ENCODE measurements around the gene RCAN2.

Gene RCAN2

DNA sequence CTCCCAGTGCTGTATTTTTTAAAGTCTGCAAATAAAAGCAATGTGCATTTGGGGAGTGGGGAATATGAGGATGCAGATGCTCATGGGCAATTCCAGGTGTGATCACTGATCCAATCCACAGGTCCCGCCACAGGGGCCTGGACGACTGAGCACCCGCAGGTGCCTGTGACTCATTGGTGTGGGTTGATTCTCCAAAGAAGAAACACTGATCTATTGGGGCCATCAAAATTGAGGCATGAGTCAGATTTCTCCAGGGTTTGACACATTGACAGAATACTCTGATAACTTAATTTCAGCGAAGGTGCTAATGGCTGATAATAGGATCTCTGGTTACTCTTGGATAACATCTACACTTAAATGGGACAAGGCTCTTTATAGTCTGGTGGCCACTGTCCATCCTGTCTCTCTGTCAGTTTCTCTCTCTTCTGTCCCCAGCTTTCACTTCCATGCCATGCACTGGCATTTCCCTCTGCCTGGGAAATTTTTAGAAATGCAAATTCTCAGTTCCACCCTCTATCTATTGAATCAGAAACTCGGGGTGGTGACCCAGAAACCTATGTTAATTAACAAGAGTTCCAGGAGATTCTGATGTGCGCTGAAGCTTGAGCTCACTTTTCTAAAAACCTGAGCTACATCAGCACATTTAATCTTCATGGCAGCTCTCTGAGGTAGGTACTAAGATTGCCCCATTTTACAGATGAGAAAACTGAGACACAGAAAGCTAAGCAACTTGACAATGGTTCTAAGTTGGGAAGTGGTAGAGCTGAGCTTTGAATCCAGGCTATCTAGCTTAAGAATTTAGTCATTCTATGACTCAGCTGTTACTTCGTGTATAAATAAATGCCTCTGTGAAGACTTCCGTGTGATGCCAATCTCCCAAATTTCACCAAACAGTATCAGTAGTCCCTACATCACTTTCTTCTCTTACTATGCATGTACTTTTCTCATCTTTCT is 10.2 kb upstream of the RCAN2 start:
- in situ Hi-C loops (cut with HindIII; ENCODE audit: low pct_ligation_motif_present, low pct_unique_long_range_greater_than_20kb, low sequenced_read_pairs) = no loop called here
- no peak for DNase-seq

DNA sequence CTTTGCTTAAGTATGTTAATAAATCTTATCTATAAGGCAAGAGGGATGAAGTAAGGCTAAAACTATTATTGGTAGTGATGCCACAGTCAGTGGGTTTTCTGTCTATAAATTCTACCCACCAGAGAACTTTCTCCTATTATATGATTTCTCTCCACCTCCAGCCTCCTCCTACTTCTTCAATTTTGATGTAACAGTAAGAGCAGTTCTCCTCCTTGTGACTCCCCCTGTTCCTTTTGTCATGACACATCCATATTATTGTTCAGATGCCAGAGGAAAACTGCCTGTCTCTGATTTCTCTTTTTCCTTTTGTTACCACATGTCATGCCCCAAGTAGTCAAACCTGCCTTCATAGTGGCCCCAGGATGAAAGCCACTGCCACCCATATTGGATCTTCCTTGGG is 9.1 kb upstream of the RCAN2 start:
- in situ Hi-C loops (cut with HindIII; ENCODE audit: low pct_ligation_motif_present, low pct_unique_long_range_greater_than_20kb, low sequenced_read_pairs) = no loop called here

DNA sequence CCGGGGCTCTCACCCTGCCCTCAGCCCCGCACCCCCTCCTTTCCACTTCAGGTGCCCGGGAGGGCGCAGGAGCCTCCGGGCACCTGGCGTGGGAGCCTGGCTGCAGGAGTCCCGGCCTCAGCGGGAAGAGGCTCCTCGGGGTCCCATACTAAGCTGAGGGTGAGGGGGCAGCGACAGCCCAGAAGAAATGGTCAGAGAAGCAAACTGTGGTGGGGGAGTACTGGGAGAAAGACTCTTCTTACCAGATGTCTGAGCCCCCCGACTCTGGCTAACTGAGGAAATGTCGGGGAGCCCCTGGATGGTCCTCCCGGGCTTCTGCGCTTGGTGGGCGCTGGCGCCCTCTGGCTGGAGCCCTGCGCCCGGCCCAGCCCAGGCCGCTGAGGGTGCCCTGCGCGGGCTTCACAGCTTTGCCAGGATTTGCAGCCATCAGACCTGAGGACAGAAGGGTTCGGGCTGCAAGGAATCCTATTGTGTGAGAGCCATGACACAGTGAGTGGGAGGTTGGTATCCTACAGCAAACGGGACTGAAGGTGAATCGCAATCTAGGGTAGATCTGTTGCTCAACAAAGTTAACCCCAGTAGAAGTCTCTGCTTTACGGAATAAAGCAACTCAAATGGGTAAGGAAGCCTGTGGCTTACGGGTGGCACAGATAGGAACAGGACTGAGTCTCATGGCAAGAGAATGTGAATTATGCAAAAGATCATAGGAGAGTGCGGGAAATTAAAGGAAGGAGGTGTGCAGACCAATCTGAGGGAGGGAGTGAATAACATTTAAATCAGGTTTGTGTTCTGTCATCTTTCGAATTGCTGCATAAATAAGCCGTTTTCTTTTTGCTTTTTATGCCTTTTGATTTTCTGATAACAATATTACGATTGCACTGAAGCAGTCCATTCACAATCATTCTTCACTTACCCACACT is 639 bp upstream of the RCAN2 start:
- in situ Hi-C loops (cut with HindIII; ENCODE audit: low pct_ligation_motif_present, low pct_unique_long_range_greater_than_20kb, low sequenced_read_pairs) = no loop called here
- peak; percentile 16 for DNase-seq

More for the DNA sequence above, 9.1 kb upstream of the RCAN2 start:
- DNase-seq = no peak

- in situ Hi-C loops (cut with HindIII; ENCODE audit: low pct_ligation_motif_present, low pct_unique_long_range_greater_than_20kb, low sequenced_read_pairs) = no loop called here
- no peak for DNase-seq
Observed at GRCh38 chr6:46490425-46491200, 636 bp downstream of the RCAN2 start.

GRCh38 chr6:46486181-46486580 is 5.1 kb downstream of the RCAN2 start:
- in situ Hi-C loops (cut with HindIII; ENCODE audit: low pct_ligation_motif_present, low pct_unique_long_range_greater_than_20kb, low sequenced_read_pairs) = no loop called here
- no peak for DNase-seq

GRCh38 chr6:46484081-46484820 is 7.0 kb downstream of the RCAN2 start:
- in situ Hi-C loops (cut with HindIII; ENCODE audit: low pct_ligation_motif_present, low pct_unique_long_range_greater_than_20kb, low sequenced_read_pairs) = no loop called here
- no peak for DNase-seq

DNA sequence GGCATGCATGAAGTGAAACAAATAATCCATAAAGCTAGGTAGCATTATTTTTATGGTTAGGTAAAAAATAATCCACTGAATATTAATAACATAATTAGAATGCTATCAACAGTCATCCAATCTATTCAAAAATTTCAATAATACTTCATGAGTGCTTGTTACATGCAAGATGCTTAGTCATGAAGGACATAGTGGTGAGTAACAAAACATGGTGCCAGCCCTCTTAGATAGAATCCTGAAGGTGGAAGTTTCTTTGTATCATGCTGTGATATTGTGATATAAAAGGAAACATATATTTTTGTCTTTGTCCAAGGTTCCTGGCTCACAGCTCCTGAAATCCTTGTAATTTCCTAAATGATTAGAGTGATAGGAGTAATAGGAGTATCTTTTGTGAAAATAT is 14.9 kb downstream of the RCAN2 start:
- in situ Hi-C loops (cut with HindIII; ENCODE audit: low pct_ligation_motif_present, low pct_unique_long_range_greater_than_20kb, low sequenced_read_pairs) = no loop called here

GRCh38 chr6:46473881-46474280 is 17.4 kb downstream of the RCAN2 start:
- DNase-seq = no peak

More for the DNA sequence above, 14.9 kb downstream of the RCAN2 start:
- no peak for DNase-seq

GRCh38 chr6:46472243-46472642 is 19.0 kb downstream of the RCAN2 start:
- in situ Hi-C loops (cut with HindIII; ENCODE audit: low pct_ligation_motif_present, low pct_unique_long_range_greater_than_20kb, low sequenced_read_pairs) = no loop called here
- no peak for DNase-seq

More at GRCh38 chr6:46473881-46474280, 17.4 kb downstream of the RCAN2 start:
- in situ Hi-C loops (cut with HindIII; ENCODE audit: low pct_ligation_motif_present, low pct_unique_long_range_greater_than_20kb, low sequenced_read_pairs) = no loop called here

- no peak for DNase-seq
- in situ Hi-C loops (cut with HindIII; ENCODE audit: low pct_ligation_motif_present, low pct_unique_long_range_greater_than_20kb, low sequenced_read_pairs) = no loop called here
Observed at GRCh38 chr6:46469021-46469420, 22.2 kb downstream of the RCAN2 start.

DNA sequence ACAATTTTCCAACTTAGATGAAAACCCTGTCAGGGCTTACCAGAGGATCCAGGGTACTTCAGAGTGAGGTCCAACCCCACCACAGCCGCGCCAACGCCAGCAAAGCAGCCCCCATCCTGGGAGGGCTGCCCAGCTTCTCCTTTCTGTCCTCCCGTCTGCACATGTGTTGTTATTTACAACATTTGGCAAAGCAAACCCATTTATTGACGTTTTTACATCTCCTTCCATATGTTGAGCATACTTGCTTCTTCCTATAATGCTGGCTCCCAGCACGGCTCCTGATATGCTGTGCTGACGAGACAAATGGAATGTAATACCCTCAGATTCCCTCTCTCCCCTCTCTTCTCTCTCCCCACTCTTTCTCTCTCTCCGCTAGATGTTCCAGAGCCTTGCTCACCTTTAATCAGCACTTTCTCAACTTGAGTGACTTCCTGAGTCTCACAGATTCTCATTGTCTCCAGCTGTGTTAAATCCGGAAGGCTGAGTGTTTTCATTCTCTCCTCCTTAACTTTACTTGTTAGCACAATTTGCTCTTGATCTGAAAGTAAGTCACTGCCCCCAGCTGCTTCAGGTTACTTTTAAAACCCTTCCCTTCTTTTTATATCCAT is 22.7 kb downstream of the RCAN2 start:
- no peak for DNase-seq
- in situ Hi-C loops (cut with HindIII; ENCODE audit: low pct_ligation_motif_present, low pct_unique_long_range_greater_than_20kb, low sequenced_read_pairs) = no loop called here

- in situ Hi-C loops (cut with HindIII; ENCODE audit: low pct_ligation_motif_present, low pct_unique_long_range_greater_than_20kb, low sequenced_read_pairs) = no loop called here
- no peak for DNase-seq
Observed at GRCh38 chr6:46466570-46466969, 24.7 kb downstream of the RCAN2 start.

GRCh38 chr6:46465294-46466165 is 25.7 kb downstream of the RCAN2 start:
- in situ Hi-C loops (cut with HindIII; ENCODE audit: low pct_ligation_motif_present, low pct_unique_long_range_greater_than_20kb, low sequenced_read_pairs) = no loop called here

DNA sequence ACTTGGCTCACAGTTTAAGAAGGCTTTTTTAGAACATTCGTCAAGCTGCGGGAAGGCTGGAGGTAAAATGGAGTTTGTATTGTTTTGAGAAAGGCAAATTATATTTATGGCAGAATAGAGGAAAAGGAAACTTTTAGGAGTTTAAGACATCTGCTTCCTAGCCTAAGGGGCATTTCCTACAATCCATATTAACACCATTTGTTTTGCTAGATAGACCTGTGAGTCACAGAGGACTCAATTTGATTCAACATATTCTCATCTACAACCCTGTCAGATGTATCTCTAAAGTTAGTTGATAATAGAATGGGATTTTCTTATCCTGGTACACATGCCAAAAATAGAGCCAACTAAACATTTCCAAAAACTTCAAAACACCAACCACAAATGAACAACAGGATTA is 35.0 kb downstream of the RCAN2 start:
- in situ Hi-C loops (cut with HindIII; ENCODE audit: low pct_ligation_motif_present, low pct_unique_long_range_greater_than_20kb, low sequenced_read_pairs) = no loop called here
- DNase-seq = no peak

More at GRCh38 chr6:46465294-46466165, 25.7 kb downstream of the RCAN2 start:
- no peak for DNase-seq

- in situ Hi-C loops (cut with HindIII; ENCODE audit: low pct_ligation_motif_present, low pct_unique_long_range_greater_than_20kb, low sequenced_read_pairs) = no loop called here
- no peak for DNase-seq
Observed at GRCh38 chr6:46454691-46455090, 36.6 kb downstream of the RCAN2 start.

DNA sequence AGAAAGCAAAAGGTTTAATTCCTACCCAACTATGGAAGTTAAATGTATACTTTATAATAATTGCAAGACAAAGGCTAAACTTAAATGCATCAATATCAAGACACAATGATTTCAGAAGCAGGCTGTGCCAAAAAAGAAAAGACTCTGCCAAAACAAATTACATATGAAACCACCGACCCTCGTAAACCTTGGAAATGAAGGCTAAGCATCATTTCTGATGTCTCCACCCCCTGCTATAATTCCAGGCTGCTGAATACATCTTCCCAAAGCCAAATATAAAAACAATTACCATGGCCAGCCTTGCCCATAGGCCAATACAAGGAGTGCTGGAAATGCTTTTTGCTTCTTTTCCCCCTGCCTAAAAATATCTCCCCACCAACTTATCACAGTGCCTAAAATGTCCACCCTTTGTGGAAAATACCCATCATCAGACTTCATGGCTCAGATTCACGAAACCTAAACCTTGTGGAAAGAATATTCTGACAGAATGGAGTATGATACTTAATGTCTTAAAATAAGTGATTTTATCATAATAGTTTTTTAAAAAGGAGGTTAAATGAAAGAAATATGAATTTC is 37.4 kb downstream of the RCAN2 start:
- in situ Hi-C loops (cut with HindIII; ENCODE audit: low pct_ligation_motif_present, low pct_unique_long_range_greater_than_20kb, low sequenced_read_pairs) = no loop called here
- DNase-seq = no peak
